Kidney epithelial cell (primary cell): Measurements from ENCODE around the gene PROKR1. TPM values are rescaled to one million over a fixed set of nuclear protein-coding genes. Genes with fewer than 3 reads are reported as not detected.
A peak's percentile ranks its signal among the peaks of the same experiment; 100 is the strongest.
"Not testable (repeated sequence)": the region's sequence is repeated elsewhere in the genome, so short reads cannot be mapped to it uniquely, and the experiment has no call there.

ENCODE experiments used
- DNase-seq: peaks from one replicate; pipeline ENCODE4 v3.0.0-alpha.2; 2010; ENCODE audit warnings: low read depth
- H3K27me3 ChIP-seq: 2 replicates; pipeline ENCODE4 v1.6.0; 2011; ENCODE audit warnings: low read length; ENCODE audit not compliant: control insufficient read depth, insufficient read depth
- H3K36me3 ChIP-seq: 2 replicates; pipeline ENCODE4 v1.5.1; 2011; ENCODE audit warnings: low read length; ENCODE audit not compliant: control insufficient read depth, insufficient read depth
- H3K4me3 ChIP-seq: 2 replicates; pipeline ENCODE4 v1.5.1; 2011; ENCODE audit warnings: low read depth, mild to moderate bottlenecking, control low read depth, low read length
- total RNA-seq: library from RNA; depleted of rRNA; stranded (reverse); fragments of >200 nt; gene quantifications from 2 replicates; pipeline ENCODE4 v1.2.3, GENCODE V29; 2015
- TF ChIP-seq, protein P1 (sequence below): IDR thresholded peaks from 2 replicates; pipeline ENCODE4 v1.5.1; 2011; ENCODE audit warnings: mild to moderate bottlenecking, moderate library complexity, low read length, control low read depth, inconsistent platforms; ENCODE audit not compliant: insufficient read depth, poor library complexity, severe bottlenecking

The PROKR1 gene
- total RNA-seq, 1 donor from 2014 or later = not detected

DNA sequence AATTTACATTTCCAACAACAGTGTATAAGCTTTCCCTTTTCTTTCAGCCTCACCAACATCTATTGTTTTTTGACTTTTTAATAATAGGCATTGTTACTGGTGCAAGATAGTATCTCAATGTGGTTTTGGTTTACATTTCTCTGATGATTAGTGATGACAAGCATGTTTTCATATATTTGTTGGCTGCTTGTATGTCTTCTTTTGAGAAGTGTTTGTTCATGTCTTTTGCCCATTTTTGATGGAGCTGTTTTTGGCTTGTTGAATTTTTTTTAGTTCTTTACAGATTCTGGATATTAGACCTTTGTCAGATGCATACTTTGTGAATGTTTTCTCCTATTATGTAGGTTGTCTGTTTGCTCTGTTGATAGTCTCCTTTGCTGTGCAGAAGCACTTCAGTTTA lies 32.1 kb downstream of the PROKR1 start:
- TF ChIP-seq, protein P1, sequence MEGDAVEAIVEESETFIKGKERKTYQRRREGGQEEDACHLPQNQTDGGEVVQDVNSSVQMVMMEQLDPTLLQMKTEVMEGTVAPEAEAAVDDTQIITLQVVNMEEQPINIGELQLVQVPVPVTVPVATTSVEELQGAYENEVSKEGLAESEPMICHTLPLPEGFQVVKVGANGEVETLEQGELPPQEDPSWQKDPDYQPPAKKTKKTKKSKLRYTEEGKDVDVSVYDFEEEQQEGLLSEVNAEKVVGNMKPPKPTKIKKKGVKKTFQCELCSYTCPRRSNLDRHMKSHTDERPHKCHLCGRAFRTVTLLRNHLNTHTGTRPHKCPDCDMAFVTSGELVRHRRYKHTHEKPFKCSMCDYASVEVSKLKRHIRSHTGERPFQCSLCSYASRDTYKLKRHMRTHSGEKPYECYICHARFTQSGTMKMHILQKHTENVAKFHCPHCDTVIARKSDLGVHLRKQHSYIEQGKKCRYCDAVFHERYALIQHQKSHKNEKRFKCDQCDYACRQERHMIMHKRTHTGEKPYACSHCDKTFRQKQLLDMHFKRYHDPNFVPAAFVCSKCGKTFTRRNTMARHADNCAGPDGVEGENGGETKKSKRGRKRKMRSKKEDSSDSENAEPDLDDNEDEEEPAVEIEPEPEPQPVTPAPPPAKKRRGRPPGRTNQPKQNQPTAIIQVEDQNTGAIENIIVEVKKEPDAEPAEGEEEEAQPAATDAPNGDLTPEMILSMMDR = no peak
- no peak for DNase-seq
- Histone ChIP-seq H3K36me3 (no peaks in the 10 kb centered on the region), H3K27me3 (no peaks in the 10 kb centered on the region), H3K4me3 (no peak overlapping the region)

DNA sequence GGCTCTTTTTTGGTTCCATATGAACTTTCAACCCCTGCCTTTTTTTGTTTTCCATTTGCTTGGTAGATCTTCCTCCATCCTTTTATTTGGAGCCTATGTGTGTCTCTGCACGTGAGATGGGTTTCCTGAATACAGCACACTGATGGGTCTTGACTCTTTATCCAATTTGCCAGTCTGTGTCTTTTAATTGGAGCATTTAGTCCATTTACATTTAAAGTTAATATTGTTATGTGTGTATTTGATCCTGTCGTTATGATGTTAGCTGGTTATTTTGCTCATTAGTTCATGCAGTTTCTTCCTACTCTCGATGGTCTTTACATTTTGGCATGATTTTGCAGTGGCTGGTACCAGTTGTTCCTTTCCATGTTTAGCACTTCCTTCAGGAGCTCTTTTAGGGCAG lies 34.5 kb downstream of the PROKR1 start:
- not testable (repeated sequence) for H3K27me3 ChIP-seq, H3K36me3 ChIP-seq, H3K4me3 ChIP-seq, DNase-seq

DNA sequence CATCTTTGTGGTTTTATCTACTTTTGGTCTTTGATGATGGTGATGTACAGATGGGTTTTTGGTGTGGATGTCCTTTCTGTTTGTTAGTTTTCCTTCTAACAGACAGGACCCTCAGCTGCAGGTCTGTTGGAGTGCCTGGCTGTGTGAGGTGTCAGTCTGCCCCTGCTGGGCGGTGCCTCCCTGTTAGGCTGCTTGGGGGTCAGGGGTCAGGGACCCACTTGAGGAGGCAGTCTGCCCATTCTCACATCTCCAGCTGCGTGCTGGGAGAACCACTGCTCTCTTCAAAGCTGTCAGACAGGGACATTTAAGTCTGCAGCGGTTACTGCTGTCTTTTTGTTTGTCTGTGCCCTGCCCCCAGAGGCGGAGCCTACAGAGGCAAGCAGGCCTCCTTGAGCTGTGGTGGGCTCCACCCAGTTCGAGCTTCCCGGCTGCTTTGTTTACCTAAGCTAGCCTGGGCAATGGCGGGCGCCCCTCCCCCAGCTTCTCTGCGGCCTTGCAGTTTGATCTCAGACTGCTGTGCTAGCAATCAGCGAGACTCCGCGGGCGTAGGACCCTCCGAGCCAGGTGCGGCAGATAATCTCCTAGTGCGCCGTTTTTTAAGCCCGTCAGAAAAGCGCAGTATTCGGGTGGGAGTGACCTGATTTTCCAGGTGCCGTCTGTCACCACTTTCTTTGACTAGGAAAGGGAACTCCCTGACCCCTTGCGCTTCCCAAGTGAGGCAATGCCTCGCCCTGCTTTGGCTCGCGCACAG lies 36.0 kb downstream of the PROKR1 start:
- H3K36me3 ChIP-seq, H3K27me3 ChIP-seq, DNase-seq: not testable (repeated sequence)
- peak overlapping the region; percentile 25 for H3K4me3 ChIP-seq

DNA sequence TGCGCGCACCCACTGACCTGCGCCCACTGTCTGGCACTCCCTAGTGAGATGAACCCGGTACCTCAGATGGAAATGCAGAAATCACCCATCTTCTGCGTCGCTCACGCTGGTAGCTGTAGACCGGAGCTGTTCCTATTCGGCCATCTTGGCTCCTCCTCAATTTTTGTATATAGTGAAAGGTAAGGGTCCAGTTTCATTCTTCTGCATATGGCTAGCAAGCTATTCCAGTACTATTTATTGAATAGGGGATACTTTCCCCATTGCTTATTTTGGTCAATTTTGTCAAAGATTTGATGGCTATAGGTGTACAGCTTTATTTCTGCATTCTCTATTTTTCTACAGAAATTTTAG lies 36.5 kb downstream of the PROKR1 start:
- not testable (repeated sequence) for H3K4me3 ChIP-seq, H3K36me3 ChIP-seq, DNase-seq, H3K27me3 ChIP-seq

DNA sequence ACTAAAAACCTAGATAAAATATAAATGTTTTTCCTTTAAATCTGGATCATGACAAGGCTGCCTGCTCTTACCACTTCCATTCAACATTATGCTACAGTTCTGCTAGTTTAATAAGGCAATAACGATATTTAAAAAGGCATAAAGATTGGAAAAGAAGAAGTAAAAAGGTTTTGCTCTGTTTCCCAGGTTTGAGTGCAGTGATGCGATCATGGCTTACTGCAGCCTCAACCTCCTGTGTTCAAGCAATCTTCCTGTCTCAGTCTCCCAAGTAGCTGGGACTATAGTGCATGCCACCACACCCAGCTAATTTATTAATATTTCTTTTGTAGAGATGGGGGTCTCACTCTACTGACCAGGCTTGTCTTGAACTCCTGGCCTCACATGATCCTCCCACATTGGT lies 40.8 kb downstream of the PROKR1 start:
- Histone ChIP-seq H3K4me3 (no peak overlapping the region), H3K27me3 (no peaks in the 10 kb centered on the region), H3K36me3 (no peaks in the 10 kb centered on the region)
- TF ChIP-seq, protein P1 = no peak
- no peak for DNase-seq

DNA sequence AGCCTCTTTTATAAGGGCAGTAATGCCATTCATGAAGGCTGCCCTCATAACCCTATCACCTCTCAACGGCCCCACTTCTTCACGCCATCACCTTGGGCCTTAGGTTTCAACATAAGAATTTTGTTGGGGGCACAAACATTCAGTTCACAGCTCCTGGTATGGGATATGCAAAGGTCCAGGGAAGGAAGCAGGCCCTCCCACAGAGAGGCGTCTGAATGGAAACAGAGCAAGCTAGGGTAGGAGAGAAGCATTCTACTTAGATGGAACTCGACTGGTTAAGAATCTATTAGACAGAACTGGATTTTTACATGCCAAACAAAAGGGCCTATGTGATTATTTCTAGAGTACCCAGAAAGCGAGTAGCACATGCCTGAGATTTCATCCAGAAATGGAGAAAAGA lies 42.8 kb downstream of the PROKR1 start:
- H3K27me3 ChIP-seq = no peaks in the 10 kb centered on the region
- TF ChIP-seq, protein P1 = no peak
- DNase-seq = no peak
- H3K4me3 ChIP-seq = no peak overlapping the region
- no peaks in the 10 kb centered on the region for H3K36me3 ChIP-seq

DNA sequence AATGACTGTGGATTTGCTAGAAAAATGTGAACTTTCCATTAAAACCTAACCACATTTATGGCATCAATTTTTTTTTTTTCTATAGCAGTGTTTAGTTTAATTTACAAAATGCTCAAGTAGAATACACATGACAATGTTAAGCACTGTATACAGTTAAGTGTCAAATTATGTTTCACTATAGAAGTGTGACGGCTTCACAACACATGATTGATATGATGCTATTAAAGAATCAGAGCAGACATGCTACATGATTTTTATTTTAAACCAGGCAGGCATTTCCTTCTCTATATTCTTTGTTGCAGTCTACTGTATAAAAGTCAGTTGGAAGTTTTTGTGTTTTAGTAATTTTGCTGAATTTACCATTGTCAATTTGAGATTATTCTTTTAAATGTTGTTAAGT lies 43.6 kb downstream of the PROKR1 start:
- H3K4me3 ChIP-seq = no peak overlapping the region
- no peak for DNase-seq
- TF ChIP-seq, protein P1 = no peak
- H3K36me3 ChIP-seq = no peaks in the 10 kb centered on the region
- no peaks in the 10 kb centered on the region for H3K27me3 ChIP-seq
